AG08396 (cell line): ENCODE results near the gene KCNQ4.
A peak's percentile ranks its signal among the peaks of the same experiment; 100 is the strongest.

ENCODE experiments used
- DNase-seq: peaks from one replicate; pipeline ENCODE4 v3.0.0; 2012; ENCODE audit warnings: low spot score, mixed read lengths

The KCNQ4 gene

DNA sequence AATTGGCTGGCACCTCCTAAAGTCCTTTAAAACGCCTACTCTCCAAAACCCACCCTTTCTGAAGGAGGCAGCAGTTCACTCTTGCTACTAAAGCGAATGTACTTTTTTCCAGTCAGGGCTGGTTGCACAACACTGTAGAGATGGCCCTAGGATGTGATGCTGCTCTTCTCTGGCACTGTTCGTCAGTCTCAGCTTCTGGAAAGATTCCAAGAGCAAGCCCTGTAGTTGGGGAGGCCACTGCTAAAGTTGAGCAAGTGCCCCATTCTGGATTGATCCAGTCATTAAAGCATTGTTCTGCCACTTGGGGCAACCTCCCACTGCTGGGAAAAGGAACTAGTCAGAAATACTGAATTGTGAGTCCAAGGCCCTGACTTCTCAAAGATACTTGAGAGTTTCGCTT lies 28.5 kb upstream of the KCNQ4 start:
- DNase-seq: no peak

DNA sequence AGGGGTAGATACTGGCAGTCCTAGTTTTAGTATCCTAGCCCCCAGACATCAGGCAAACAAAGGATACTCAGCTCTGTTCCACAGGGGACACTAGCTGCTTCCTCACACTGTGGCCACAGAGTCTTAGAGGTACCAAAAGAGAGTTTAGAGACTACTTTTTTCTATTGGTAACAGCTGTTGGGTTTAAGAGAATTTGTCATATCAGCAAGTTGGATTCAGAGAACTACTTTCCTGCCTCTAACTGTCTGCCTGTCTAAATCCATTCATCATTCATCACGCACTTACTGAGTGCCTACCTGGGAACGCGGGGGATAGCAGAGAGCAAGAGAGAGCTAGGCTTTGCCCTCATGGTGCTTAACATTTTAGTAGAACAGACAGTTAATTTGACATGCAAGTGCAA lies 27.1 kb upstream of the KCNQ4 start:
- DNase-seq: no peak

DNA sequence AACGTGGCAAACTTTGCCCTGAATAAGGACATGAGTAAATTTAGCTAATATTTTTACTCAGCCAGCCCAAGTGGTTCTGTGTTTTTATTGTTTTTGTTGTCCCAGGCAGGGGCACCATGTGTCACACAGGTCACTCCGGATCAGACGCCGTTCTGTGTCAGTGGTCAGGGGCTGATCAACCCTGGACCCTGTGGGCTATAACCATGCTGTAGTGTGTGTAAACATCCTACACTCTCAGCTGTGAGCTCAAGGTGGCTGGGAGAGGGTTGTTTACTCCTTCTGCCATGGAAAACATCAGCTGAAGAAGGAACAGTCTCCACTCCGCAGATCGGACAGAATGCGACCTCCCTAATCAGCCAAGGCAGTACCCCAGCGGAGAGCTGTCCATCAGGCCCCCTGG lies 26.5 kb upstream of the KCNQ4 start:
- DNase-seq: no peak

DNA sequence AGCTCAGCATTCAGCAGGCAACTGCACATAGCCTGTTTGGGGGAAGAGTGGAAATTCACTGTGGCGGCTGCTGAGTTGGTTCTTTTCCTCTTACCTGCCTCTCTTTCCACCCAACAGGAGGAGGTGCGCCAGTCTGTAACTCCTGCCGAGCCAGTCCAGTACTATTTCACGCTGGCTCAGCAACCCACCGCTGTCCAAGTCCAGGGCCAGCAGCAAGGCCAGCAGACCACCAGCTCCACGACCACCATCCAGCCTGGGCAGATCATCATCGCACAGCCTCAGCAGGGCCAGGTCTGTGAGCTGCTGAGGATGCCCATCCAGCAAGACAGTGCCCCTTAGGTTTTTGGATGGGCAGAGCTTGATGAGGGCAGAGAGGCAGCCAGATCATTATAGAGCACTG lies 25.6 kb upstream of the KCNQ4 start:
- no peak for DNase-seq

DNA sequence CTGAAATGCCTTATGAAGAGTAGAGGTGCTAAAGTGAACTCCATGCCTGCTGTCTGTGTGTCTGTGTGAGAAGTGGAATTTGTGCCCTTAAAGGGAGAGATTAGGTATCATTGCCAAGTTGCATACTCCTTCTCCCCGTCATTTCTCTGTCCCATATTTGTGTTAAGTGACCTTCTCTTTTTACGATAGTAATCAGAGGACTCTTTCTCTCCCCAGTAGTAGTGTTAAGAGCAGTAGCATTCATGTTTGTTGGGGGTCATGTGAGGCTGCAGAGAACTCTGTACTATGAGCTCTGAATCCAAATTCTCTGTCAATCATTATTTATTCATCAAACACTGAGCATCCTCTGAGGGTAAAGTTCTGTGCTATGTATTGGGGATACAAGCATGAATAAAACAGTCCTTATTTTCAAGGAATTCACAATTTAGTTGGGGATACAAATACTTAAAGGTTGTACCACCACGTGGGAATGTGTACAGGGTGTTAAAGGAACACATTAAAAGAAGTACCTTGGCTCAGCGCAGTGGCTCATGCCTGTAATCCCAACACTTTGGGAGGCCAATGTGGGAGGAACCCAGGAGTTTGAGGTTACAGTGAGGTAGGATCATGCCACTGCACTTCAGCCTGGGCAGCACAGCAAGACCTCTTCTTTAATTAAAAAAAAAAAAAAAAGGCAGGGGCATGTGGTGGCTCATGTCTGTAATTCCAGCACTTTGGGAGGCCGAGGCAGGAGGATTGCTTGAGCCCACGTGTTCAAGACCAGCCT lies 24.8 kb upstream of the KCNQ4 start:
- DNase-seq: no peak

DNA sequence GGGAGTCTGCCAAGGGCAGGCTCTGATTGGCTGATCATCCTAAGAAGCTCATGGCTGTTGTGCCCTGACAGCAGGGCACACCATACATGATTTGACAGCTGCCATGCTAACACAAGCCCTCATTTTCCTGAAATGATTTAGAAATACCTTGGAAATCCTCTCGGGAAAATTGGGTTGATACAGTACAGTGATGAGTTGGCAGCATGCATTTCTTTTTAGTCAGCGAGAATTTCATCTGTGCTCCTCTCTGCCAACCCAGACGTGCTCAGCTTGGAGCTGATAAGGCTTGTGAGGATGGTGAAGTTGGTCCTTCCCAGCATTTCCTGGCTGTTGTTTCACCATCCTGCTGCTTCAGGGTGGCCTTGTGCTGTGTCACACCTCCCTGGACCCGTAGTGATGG lies 22.6 kb upstream of the KCNQ4 start:
- no peak for DNase-seq

DNA sequence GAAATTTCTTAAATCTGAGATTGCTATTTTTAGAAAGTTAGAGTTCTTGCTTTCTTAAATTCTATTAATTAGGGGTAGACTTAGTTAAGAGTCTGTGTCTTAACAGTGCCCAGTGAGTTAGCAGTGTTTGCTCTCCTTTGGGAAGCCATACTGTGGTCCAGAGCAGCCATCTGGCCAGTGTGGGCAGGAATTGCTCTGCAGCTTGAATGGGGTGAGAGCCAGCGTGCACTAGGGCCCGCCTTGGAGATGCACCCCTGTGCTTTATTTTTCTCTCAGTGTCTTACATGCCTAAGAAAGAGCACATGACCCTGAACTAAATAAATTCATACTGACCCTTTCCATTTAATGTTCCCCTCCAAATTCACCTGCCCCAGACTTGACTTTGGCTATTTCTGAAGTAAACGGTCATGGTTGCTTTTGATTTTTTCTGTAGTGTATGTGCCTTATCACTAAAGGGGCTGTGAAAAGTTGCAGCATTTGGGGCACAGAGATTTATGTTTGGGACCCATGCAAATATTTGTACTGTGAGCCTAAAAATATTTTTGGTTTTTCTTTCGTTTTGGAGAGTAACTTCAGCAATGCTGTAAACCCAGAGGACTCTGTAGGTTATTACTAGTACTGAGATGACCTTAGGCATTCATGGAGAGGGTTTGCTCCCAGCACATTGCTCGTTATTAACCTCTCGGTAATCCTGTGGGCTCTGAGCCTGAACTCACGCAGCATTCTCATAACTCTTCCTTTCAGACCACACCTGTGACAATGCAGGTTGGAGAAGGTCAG lies 21.3 kb upstream of the KCNQ4 start:
- no peak for DNase-seq

DNA sequence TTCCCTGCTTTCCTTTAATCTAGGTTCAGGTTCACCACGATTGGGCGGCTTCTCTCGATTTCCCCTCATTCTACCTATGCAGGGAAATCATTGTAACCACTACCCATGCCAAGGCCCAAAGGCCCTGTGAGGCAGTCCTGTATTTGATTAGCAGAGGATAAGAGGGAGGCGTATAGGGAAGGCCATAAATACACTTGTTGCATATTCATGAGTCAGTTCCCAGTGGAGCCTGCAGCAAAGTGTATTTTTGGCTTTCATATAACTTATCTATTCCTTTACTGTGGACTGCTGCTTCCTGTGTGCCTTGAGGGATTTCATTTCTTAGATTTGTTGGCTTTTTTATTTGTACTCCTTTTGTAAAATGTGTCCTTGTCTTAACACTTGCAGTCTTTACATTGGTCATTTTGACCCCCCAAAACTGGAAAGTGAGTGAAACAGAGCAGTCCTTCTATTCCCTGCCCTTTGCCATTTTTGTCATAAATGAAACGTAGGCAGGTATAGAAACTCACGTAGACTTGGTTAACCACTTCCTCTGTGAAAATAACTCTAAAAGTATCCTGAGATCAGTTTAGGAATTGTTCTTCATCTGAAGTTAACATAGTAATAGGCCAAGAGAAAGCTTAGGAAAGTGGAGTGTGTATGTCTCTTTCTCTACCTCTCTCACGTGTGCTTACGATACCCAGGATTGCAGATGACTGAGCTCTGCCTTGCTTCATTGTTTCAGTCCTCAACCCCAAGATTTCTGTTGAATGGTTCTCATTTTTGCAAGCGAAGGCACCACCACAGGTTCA lies 19.6 kb upstream of the KCNQ4 start:
- DNase-seq: no peak

DNA sequence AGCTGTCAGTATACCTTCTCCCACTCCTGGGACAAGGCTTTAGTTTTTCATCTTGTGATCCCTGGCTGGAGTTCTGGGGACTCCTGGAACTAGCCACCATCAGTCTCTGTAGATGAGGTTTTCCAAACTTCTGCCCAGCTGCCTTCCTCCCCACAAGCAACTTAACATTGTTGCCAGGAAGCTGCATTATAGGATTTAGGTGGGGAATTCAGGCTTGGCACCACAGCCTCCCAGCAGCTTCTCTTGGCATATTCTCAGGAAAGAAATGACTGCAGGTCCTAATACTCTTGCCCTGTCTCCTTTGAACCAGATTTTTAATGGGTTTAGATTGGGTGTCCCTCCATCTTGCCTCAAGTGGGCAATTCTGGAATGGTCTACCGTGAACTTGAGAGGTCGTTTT lies 18.6 kb upstream of the KCNQ4 start:
- no peak for DNase-seq

DNA sequence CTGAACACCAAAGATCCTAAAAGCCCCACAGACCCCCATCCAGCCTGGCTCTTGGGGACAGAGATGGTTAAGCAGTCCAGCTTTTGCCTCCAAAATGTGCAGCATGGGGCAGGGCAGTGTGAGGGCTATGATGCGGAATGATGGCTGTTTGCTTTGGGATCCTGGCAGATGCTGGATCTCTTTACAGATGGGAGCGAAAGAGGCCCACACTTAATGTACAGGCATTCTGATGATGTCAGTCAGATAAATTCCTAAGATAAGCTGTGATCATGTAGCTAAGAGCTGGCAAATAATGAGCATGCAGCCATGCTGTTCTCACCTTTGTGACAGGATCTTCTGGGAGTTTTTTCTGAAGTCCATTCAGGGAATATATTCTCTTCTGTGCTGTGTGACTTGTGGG lies 17.6 kb upstream of the KCNQ4 start:
- DNase-seq: no peak

DNA sequence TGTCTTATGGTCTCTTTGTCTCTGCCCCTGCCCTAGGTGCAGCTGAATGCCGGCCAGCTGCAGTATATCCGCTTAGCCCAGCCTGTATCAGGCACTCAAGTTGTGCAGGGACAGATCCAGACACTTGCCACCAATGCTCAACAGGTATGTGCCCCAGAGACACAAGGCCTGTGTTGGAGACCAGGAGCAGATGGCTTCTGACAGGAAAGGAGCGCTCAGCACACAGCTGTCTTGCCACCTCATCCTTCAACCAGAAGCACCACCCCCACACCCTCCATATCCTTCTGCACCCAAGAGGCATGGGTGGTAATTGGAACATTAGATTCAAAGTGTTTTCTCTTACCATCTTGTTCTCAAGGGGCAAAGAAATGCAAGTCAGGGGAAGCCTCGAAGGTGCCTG lies 17.0 kb upstream of the KCNQ4 start:
- no peak for DNase-seq

DNA sequence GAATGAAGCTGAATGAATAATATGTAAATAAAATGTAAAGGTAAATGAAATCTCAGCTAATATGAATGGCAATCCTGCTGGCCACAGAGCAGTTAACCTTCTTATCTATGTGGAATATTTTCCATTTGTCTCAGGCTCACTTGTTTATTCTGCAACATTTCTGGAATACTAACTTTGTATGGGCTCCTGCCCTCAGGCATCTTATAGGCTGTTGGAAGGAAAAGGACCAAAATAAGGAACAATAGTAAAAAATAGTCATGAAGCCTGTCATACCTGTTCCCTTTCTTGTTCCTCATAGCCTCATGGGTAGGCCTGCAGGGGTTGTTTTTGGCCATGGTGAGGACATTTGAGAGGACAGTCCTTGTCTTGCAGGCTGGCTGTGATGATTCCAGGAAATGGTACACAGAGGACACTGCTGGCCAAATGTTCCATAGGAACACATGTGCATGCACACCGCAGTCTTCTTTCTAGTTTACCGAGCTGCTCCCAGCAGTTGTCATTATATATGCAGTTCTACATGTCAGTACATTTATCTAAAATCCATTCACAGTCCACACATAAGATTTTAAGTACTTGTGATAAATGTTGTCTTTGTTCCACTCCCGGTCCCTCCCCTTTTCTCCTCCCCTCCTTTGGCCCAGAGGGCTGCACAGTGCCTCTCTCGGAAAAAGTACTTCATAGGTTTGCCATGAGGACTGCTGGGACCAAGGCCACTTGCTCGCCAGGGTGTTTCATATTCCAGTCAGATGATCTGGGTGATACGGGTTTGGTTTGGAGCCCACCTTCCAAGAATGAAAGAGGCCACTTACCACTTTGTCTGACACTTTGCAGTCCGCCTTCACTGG lies 15.2 kb upstream of the KCNQ4 start:
- DNase-seq: no peak

DNA sequence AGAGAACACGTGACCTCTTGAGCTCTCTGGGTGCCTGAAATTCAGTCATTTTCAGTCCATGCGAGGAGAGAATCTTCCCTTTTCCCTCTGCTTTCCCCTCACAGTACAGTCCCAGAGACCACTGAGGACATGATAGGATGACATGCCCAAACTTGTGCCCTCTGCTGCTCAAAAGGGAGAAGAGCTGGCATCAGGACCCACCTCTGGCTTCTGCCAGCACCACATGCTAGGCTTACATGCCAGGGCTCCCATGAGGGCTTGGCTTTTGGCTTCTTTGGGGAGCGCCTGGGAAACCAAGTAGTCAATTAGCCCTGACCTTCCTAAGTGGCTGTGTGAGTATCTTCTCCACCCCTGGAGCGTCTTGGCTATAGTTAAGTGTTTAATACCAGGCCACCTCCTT lies 13.8 kb upstream of the KCNQ4 start:
- DNase-seq: no peak

DNA sequence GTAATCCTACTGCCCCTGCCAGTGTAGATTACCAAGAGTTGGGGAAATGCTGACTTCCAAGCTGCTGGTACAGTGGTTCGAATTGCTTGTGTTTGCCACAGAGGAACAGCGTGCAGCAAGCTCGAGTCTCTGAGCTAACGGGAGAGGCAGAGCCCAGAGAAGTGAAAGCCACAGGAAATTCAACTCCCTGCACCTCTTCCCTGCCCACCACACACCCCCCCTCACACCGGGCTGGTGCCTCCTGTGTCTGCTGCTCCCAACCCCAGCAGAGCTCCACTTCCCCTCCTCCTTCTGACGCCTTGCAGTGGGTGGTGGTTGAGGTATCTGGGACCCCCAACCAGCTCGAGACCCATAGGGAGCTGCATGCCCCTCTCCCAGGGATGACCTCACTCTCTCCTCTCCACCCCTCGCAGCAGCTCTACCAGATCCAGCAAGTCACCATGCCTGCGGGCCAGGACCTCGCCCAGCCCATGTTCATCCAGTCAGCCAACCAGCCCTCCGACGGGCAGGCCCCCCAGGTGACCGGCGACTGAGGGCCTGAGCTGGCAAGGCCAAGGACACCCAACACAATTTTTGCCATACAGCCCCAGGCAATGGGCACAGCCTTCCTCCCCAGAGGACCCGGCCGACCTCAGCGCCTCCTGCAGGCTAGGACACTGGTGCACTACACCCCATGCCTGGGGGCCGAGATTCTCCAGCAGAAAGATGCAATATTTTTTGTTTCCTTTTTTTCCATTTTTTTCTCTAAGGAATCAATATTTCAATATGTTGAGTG lies 13.1 kb upstream of the KCNQ4 start:
- DNase-seq: no peak

DNA sequence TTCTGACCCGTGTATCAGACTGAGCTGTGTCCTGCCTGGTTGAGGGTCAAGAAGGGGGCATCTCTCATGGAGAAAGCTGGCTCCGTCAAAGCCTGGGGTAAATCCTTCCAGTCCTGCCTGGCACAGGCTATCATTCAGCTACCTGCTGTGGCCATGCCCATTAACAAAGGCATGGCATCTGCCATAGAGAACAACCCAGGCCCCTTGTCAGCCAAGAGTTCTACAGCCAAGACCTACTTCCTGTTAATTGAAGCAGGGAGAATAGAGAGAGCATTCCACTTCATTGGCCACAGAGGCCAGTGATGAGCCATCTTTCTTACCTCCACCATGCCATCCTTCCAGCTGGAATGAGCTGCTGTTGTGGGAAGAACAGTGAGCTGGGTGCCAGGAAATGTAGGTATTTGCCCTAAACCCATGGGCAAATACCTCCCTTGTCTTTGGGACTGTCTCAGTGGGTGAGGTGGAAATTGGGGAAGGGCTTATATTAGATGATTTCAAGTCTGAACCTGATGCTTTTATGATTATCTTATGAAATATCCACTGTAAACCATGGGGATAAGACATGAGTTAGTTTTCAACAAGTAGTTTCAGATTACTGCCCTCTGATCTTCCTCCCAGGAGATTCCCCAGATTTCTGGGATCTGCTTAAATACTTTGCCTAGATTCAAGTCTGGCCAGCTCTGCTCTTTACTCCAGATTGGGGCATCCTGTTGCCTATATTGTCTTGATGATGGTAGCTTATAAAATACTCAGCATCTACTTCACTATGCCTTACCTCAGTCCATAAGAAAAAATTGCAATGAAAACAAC lies 11.2 kb upstream of the KCNQ4 start:
- no peak for DNase-seq

DNA sequence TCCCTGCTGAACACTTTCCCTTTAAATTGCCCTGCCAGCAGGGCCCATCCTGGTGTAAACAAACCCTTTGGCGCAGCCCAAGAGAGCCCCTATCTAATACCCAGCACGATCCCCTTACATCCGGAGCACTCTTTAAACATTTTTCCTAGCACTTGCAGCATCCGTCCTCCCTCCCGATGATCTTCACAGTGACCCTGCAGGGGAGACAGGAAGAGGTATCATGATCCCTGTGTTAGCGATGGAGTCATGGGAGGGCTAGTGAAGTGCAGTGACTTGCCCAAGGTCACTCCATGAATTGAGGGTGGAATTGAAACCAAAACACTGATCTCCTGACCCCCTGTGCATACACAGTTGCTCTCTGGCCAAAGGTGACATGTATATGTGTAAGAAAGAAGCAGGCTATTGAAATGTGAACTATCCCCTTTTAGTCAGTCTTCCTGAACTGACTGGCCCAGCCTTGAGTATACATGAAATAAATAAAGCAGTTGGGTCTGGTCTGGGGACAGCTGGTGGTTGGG lies 9.8 kb upstream of the KCNQ4 start:
- no peak for DNase-seq

DNA sequence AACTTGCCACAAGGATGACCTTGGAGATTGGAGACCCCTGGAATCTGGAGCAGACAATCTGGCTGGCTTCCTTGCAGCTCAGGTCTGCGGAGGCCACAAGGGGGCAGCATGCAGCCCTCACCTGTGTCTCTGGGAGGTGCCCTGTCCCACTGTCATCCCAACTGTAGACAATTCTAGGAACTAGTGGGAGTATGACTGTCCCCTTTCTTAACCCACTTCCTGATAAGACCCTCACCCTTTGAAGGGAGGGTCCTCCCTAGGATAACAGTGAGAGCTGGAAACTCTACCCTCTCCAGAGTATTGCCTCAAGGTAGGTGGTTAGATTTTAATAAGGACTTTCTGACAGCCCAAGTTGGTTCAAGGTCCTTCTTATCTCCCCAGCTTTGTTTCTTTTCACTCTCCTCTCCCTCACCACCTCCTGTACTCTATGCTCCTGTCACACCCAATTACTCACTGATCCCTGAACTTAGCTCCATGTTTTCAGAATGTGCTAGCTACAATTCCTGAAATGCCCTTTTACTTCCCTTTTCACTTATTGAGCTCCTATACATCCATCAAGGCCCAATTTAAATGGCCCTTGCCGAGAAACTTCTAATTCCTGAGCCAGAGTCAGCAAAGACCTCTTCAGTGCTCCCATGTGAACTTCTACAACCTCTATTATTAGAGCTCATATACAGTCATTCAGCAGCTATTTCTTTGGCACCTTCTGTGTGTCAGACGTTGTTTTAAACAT lies 9.2 kb upstream of the KCNQ4 start:
- DNase-seq: peak; percentile 39

DNA sequence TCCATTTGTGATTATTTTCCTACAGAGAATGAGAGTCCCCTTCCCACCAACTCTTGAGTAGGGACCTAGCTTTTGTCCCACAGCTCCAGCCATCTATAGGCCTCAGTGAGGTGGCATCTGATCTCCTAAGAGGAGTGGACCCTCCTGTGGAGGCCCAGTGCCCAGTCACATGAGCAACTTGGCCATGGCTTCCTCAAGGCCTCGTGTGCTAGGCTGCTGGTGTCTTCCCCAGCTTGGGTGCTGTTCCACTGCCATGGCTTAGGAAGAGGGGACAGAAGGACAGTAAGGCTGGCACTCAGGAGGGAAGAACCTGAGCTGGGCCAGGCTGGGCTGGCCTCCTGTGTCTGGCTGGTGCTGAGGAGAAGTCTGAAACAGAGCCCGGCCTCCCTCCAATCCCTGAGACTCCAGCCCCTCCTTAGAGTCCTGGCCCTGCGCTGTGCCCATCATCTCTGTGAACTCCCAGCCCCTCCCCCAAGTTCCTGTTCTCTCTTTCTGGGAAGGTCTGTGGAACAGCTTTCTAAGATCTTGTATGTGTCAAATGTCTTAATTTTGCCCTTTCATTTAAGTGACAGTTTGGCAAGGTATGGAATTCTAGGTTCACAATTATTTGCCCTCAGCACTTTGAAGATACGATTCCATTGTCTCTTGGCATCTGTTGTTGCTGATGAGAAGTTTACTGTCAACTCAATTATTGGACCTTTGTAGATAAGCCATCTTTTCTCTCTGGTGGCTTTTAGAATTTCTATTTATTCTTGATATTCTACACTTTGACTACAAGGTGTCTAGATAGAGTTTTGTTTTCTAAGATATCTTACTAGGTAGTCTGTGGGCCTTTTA lies 7.1 kb upstream of the KCNQ4 start:
- DNase-seq: no peak
